ENCODE results near the gene TTC32. TPM values are rescaled to one million over a fixed set of nuclear protein-coding genes. Genes with fewer than 3 reads are reported as not detected.

Gene TTC32
- total RNA-seq = 10 to 100 TPM; 21.6 to 24.2 TPM

GRCh38 chr2:19901442-19902215 lies at the start of gene TTC32:
TTC32 (minus strand) TSS chr2:19901983; CDS start chr2:19901854, 129 bp downstream.
- peak; percentile 97 for DNase-seq
- peak; percentile 88 for ATAC-seq
- TF ChIP-seq, protein P1, sequence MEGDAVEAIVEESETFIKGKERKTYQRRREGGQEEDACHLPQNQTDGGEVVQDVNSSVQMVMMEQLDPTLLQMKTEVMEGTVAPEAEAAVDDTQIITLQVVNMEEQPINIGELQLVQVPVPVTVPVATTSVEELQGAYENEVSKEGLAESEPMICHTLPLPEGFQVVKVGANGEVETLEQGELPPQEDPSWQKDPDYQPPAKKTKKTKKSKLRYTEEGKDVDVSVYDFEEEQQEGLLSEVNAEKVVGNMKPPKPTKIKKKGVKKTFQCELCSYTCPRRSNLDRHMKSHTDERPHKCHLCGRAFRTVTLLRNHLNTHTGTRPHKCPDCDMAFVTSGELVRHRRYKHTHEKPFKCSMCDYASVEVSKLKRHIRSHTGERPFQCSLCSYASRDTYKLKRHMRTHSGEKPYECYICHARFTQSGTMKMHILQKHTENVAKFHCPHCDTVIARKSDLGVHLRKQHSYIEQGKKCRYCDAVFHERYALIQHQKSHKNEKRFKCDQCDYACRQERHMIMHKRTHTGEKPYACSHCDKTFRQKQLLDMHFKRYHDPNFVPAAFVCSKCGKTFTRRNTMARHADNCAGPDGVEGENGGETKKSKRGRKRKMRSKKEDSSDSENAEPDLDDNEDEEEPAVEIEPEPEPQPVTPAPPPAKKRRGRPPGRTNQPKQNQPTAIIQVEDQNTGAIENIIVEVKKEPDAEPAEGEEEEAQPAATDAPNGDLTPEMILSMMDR (IDR thresholded peaks at IDR 0.05) = no peak
- ChIA-PET CTCF (no interaction called here), POLR2A (interaction anchor here (0.7 to 1.3 kb wide), 5 partner anchors 15 to 1341 kb away, joined by 3 to 8 read pairs (median 4); partner anchors contain the start of gene RDH14)
- peaks cover 4% of the 10 kb centered on the region for H3K9me3 Mint-ChIP-seq
- peak within 1 kb of the TSS; percentile 97 for H3K27ac Mint-ChIP-seq
- no peaks in the 10 kb centered on the region for H3K27me3 Mint-ChIP-seq
- intact Hi-C loops (cut with micrococcal nuclease) = loop anchor here (5.0 kb wide), 1 partner anchor 151 kb away; the partner anchor contains the start of gene LAPTM4A
- peaks cover 15% of the 10 kb centered on the region for H3K36me3 Mint-ChIP-seq (ENCODE audit: low read depth)
- H3K4me3 Mint-ChIP-seq = peak within 1 kb of the TSS; percentile 81
- H3K4me1 Mint-ChIP-seq (ENCODE audit: low read depth) = peaks cover 44% of the 10 kb centered on the region

DNA sequence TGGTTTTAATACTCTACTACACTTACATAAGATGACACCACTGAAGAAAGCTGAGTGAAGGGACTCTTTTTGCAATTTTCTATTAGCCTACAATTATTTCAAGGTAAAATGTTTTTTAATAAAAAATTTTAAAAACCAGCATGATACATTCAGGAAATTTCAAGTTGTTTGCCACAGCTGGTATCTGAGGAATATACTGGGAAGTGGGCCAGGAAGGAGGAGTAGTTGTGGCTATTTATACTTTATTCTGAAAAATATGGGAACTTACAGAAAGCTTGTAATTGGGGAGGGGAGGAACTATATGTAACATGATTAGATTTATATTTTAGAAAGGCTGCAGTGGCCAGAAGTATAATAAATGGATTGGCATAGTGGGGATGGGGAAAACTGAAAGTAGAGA lies 47.3 kb upstream of the TTC32 start:
- Mint-ChIP-seq H3K27ac (no peak overlapping the region), H3K4me3 (no peak overlapping the region), H3K27me3 (no peaks in the 10 kb centered on the region), H3K4me1 (ENCODE audit: low read depth) (no peaks in the 10 kb centered on the region), H3K9me3 (no peaks in the 10 kb centered on the region), H3K36me3 (ENCODE audit: low read depth) (peaks cover 10% of the 10 kb centered on the region)
- intact Hi-C loops (cut with micrococcal nuclease) = no loop called here
- ATAC-seq (no peak), DNase-seq (no peak)
- CTCF ChIA-PET = no interaction called here
- TF ChIP-seq, protein P1 (IDR thresholded peaks at IDR 0.05) = no peak
- POLR2A ChIA-PET = interaction anchor here (0.5 kb wide), 1 partner anchor 37 kb away, joined by 3 read pairs; no protein-coding TSS in a partner anchor

DNA sequence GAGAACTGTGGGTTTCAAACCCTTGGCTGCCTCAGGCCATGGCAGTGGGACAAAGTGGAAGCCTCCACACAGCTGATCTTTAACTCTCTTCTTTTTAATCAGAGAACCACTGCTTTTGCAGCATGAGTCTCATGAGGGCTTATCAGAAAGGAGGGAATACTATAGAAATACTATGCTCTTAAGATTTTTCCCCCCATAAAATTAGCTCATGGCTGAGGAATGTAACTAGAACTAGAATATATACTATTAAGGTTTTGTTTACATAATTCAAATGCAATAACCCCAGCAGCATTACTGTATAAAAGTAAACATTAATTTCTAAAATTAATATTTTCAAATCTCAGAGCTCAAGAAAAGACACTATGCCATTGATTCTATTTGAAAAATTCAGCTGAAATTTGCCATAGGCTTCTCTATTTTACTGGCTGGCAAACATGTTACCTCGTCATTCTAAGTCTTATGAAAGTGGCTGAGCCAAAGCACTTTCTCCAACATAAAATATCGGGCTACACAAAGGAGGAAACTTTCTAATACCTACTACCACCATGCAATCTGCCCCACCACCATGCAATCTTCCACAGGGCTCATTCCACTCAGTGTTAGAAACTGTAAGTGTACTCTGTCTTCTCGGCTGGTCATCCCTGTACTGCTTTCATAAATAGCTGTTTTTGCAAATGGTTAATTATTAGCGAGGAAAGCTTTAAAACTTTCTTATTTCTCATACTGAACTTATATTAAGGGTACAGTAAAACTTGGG lies 45.6 kb upstream of the TTC32 start:
- intact Hi-C loops (cut with micrococcal nuclease) = no loop called here
- Mint-ChIP-seq H3K9me3 (no peaks in the 10 kb centered on the region), H3K36me3 (ENCODE audit: low read depth) (peaks cover 9% of the 10 kb centered on the region), H3K27me3 (no peaks in the 10 kb centered on the region), H3K4me1 (ENCODE audit: low read depth) (no peaks in the 10 kb centered on the region), H3K27ac (no peak overlapping the region), H3K4me3 (no peak overlapping the region)
- CTCF ChIA-PET = interaction anchor here (1.2 to 1.3 kb wide), 2 partner anchors 8 to 10 kb away, joined by 3 to 6 read pairs; no protein-coding TSS in a partner anchor
- TF ChIP-seq, protein P1 (IDR thresholded peaks at IDR 0.05) = no peak
- ATAC-seq (no peak), DNase-seq (no peak)
- POLR2A ChIA-PET = interaction anchor here (0.6 to 0.8 kb wide), 2 partner anchors 43 to 1496 kb away, joined by 3 to 4 read pairs; no protein-coding TSS in a partner anchor

GRCh38 chr2:19944205-19944845 lies 42.5 kb upstream of the TTC32 start:
- POLR2A ChIA-PET = interaction anchor here (1.2 kb wide), 1 partner anchor 122 kb away, joined by 5 read pairs; no protein-coding TSS in a partner anchor
- DNase-seq (no peak), ATAC-seq (no peak)
- CTCF ChIA-PET = no interaction called here
- intact Hi-C loops (cut with micrococcal nuclease) = no loop called here
- H3K4me3 Mint-ChIP-seq = no peak overlapping the region
- peaks cover 7% of the 10 kb centered on the region for H3K36me3 Mint-ChIP-seq (ENCODE audit: low read depth)
- no peaks in the 10 kb centered on the region for H3K9me3 Mint-ChIP-seq
- TF ChIP-seq, protein P1 (IDR thresholded peaks at IDR 0.05) = no peak
- H3K27ac Mint-ChIP-seq = no peak overlapping the region
- no peaks in the 10 kb centered on the region for H3K4me1 Mint-ChIP-seq (ENCODE audit: low read depth)
- H3K27me3 Mint-ChIP-seq = no peaks in the 10 kb centered on the region

Measured in activated CD8-positive, alpha-beta T cell treated with anti-CD3 and anti-CD28 coated beads for 36 hours (primary cell).